HepG2 (cell line): ENCODE measurements around the gene MYO15A. TPM values are rescaled to one million over a fixed set of nuclear protein-coding genes. Genes with fewer than 3 reads are reported as not detected.
A peak's percentile ranks its signal among the peaks of the same experiment; 100 is the strongest.

Source experiments
- CAMTA2 ChIP-seq: sonication (generic); formaldehyde crosslinking; IDR thresholded peaks from 2 replicates; pipeline ENCODE4 v1.4.0; 2020; ENCODE audit warnings: mild to moderate bottlenecking, missing genetic modification reagents, borderline replicate concordance
- CEBPB ChIP-seq: IDR thresholded peaks from 2 replicates; pipeline ENCODE4 v1.6.1; 2011; ENCODE audit warnings: low read depth, low read length, improper control_type of control experiment, borderline replicate concordance
- CERS6 ChIP-seq: sonication (generic); formaldehyde crosslinking; IDR thresholded peaks from 2 replicates; pipeline ENCODE4 v1.5.0; 2020; ENCODE audit warnings: missing genetic modification reagents
- DMTF1 ChIP-seq: sonication (generic); formaldehyde crosslinking; IDR thresholded peaks from 2 replicates; pipeline ENCODE4 v1.4.0; 2020; ENCODE audit warnings: mild to moderate bottlenecking, missing genetic modification reagents
- GPN1 ChIP-seq: sonication (generic); formaldehyde crosslinking; IDR thresholded peaks from 2 replicates; pipeline ENCODE4 v1.5.1; 2020; ENCODE audit warnings: missing genetic modification reagents, borderline replicate concordance
- HDAC1 ChIP-seq: sonication (generic); formaldehyde crosslinking; IDR thresholded peaks from 2 replicates; pipeline ENCODE4 v1.5.1; 2020; ENCODE audit warnings: mild to moderate bottlenecking, missing genetic modification reagents
- HMGXB3 ChIP-seq: sonication (generic); formaldehyde crosslinking; IDR thresholded peaks from 2 replicates; pipeline ENCODE4 v1.4.0; 2020; ENCODE audit warnings: missing genetic modification reagents, borderline replicate concordance
- MAX ChIP-seq: IDR thresholded peaks from 2 replicates; pipeline ENCODE4 v1.6.1; 2012; ENCODE audit warnings: inconsistent platforms
- TMF1 ChIP-seq: sonication (generic); formaldehyde crosslinking; IDR thresholded peaks from 2 replicates; pipeline ENCODE4 v1.8.1; 2022; ENCODE audit warnings: low read depth, missing genetic modification reagents
- WIZ ChIP-seq: sonication (generic); formaldehyde crosslinking; IDR thresholded peaks from 2 replicates; pipeline ENCODE4 v1.5.1; 2020; ENCODE audit warnings: mild to moderate bottlenecking, missing genetic modification reagents
- YEATS4 ChIP-seq: sonication (generic); formaldehyde crosslinking; IDR thresholded peaks from 2 replicates; pipeline ENCODE4 v1.4.0; 2020; ENCODE audit warnings: missing genetic modification reagents, borderline replicate concordance
- ZNF496 ChIP-seq: sonication (generic); formaldehyde crosslinking; IDR thresholded peaks from 2 replicates; pipeline ENCODE4 v1.8.1; 2023; ENCODE audit warnings: mild to moderate bottlenecking, moderate library complexity, missing genetic modification reagents; ENCODE audit not compliant: insufficient replicate concordance
- ZNF570 ChIP-seq: sonication (generic); formaldehyde crosslinking; IDR thresholded peaks from 2 replicates; pipeline ENCODE4 v1.4.0; 2020; ENCODE audit warnings: mild to moderate bottlenecking, missing genetic modification reagents, borderline replicate concordance
- ZNF709 ChIP-seq: sonication (generic); formaldehyde crosslinking; IDR thresholded peaks from 2 replicates; pipeline ENCODE4 v1.5.0; 2020; ENCODE audit warnings: mild to moderate bottlenecking, missing genetic modification reagents
- polyA plus RNA-seq, 8 experiments: library from polyadenylated mRNA; depleted of rRNA in 3 of 8; stranded (reverse) in 7 of 8; unstranded in 1 of 8; fragments of >200 nt; fragmentation: Illumina TruSeq in 4 of 8; extraction: Trizol in 4 of 8; gene quantifications; 2 replicates each; pipeline versions ENCODE4 v1.2.1 to v1.2.3, GENCODE V29; 2011 to 2016; ENCODE audit warnings: low read depth in 4 of 8, missing spikeins in 1 of 8, mixed read lengths in 1 of 8; ENCODE audit not compliant: insufficient read depth in 1 of 8
- total RNA-seq, 5 experiments: library from RNA; depleted of rRNA; stranded (reverse); fragments of >200 nt; fragmentation: Illumina TruSeq; extraction: Trizol; gene quantifications; 2 replicates each; pipeline ENCODE4 v1.2.3, GENCODE V29; 2016; ENCODE audit warnings: low read depth in 1 of 5
- TF ChIP-seq, protein P1 (sequence below): sonication (generic); formaldehyde crosslinking; conservative IDR thresholded peaks from 2 replicates; pipeline ENCODE4 v1.4.0; 2020; ENCODE audit warnings: mild to moderate bottlenecking, missing genetic modification reagents, moderate library complexity

Gene MYO15A
- total and polyA plus RNA-seq, 2 of the 13 experiments (the other 11 are each of a cell fraction or from before 2014, with no cell fraction given) = 0.07 to 0.20 TPM

GRCh38 chr17:18087610-18088491 is 20.7 kb upstream of the MYO15A start, which contains the start of gene DRG2 (continued):
- TF ChIP-seq ZNF709 (CRISPR knock-in tag) (peak; percentile 88), GPN1 (CRISPR knock-in tag) (no peak), CEBPB (no peak), ZNF496 (CRISPR knock-in tag) (no peak), DMTF1 (CRISPR knock-in tag) (0 out of 2 replicates have a peak, but pooled peaks have one; percentile 54), HMGXB3 (CRISPR knock-in tag) (peak; percentile 92; the same call in 1 of the 2 replicates), YEATS4 (CRISPR knock-in tag) (peak; percentile 99), MAX (peak; percentile 95), HDAC1 (CRISPR knock-in tag) (peak; percentile 96), CAMTA2 (no peak; the same call in 1 of the 2 replicates), TMF1 (CRISPR knock-in tag) (peak; percentile 78), CERS6 (CRISPR knock-in tag) (no peak), ZNF570 (no peak), WIZ (CRISPR knock-in tag) (peak; percentile 82)
- TF ChIP-seq, protein P1, sequence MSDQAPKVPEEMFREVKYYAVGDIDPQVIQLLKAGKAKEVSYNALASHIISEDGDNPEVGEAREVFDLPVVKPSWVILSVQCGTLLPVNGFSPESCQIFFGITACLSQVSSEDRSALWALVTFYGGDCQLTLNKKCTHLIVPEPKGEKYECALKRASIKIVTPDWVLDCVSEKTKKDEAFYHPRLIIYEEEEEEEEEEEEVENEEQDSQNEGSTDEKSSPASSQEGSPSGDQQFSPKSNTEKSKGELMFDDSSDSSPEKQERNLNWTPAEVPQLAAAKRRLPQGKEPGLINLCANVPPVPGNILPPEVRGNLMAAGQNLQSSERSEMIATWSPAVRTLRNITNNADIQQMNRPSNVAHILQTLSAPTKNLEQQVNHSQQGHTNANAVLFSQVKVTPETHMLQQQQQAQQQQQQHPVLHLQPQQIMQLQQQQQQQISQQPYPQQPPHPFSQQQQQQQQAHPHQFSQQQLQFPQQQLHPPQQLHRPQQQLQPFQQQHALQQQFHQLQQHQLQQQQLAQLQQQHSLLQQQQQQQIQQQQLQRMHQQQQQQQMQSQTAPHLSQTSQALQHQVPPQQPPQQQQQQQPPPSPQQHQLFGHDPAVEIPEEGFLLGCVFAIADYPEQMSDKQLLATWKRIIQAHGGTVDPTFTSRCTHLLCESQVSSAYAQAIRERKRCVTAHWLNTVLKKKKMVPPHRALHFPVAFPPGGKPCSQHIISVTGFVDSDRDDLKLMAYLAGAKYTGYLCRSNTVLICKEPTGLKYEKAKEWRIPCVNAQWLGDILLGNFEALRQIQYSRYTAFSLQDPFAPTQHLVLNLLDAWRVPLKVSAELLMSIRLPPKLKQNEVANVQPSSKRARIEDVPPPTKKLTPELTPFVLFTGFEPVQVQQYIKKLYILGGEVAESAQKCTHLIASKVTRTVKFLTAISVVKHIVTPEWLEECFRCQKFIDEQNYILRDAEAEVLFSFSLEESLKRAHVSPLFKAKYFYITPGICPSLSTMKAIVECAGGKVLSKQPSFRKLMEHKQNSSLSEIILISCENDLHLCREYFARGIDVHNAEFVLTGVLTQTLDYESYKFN (CRISPR knock-in tag) = peak; percentile 89
